Measurements from ENCODE around the gene LHX3.

DNA sequence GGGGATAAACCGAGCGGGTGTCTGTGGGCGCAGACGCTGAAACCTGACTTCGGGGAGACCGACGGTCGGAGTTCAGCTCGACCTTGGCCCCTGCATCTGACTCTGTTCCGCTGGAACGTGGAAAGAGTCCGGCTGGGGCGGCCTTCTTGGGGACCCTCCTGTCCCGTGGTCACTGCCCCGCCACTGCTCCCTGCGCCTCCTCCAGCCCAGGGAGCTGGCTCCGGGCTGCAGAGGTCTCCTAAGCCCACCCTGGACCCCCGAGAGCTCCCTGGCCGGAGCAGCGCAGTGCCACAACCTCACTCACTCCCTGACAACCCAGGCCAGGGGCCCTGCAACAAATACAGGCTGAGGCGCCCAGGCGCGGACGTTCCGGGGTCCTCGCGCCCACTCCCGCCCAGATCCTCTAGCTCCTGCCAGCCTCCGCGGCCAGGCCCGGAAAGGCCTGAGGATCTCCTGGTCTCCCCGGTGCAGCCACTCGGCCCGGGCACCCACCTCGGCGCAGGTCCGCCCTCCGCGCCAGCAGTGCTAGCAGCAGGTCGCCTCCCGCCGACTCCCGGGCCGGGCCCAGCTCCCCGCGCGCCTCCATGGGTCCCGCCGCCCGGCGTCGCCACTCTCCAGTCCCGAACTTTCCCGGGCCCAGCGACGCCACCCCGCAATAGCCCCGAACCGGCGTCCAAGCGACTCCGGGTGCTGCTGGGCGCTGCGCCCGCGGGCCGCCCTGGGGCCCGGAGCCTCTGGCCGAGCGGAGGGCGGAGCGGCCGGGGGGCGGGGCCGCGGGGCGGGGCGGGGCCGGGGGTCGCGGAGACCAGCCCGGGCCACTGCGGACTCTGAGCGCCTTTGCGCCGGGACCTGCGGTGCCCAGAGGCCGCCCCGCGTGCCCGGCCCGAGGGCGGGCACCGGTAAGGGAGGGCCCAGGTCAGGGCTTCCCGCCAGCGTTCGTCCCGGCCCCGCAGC, 2.2 kb downstream of the LHX3 start:
- TF ChIP-seq, protein P1, sequence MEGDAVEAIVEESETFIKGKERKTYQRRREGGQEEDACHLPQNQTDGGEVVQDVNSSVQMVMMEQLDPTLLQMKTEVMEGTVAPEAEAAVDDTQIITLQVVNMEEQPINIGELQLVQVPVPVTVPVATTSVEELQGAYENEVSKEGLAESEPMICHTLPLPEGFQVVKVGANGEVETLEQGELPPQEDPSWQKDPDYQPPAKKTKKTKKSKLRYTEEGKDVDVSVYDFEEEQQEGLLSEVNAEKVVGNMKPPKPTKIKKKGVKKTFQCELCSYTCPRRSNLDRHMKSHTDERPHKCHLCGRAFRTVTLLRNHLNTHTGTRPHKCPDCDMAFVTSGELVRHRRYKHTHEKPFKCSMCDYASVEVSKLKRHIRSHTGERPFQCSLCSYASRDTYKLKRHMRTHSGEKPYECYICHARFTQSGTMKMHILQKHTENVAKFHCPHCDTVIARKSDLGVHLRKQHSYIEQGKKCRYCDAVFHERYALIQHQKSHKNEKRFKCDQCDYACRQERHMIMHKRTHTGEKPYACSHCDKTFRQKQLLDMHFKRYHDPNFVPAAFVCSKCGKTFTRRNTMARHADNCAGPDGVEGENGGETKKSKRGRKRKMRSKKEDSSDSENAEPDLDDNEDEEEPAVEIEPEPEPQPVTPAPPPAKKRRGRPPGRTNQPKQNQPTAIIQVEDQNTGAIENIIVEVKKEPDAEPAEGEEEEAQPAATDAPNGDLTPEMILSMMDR (IDR thresholded peaks at IDR 0.05), result no peak
- peak; percentile 67 for TF ChIP-seq EZH2phosphoT487 (IDR thresholded peaks at IDR 0.05)
